ENCODE data around the gene OPCML.

Gene OPCML

DNA sequence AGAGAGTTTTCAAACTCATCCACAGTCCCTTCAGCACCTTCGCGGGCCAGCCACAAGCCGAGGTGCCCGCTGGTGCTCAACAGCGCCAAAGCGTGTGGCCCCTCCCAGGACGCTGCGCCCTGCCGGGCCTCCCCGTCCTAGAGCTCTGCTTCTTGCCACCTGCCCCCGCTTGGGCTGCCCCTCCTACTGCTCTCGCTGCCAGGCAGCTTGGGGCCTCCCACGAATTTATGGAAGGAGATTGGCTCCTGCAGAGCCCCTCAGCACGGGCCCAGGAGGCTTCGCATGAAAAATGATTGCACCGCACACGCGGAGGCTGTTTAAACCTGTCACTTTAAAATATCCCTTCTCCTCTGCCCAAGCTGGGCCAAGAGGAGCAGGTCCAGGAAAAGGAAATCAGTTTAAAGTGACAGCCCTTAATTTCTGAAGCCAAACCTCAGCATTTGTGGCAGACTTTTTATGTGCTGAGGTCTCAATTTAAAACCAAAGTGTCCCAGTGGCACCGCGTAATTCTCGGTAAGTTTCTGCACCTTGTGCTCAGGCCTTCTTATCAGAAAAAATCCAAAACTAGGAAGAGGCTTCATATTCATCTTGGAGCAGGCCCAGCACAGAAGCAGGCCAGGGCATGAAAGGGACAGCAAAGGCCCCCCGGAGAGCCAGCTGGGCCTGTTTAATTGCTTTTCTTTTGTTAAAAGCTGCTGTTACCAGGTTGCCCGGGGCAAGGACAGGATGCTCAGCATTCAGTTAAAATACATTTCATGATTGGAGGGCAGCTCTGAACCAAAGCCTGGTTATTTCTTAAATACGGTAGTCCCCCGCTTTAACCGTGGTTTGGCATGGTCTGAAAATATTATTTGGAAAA, 303.6 kb downstream of the OPCML start:
- DNase-seq (ENCODE audit: low spot score): no peak

DNA sequence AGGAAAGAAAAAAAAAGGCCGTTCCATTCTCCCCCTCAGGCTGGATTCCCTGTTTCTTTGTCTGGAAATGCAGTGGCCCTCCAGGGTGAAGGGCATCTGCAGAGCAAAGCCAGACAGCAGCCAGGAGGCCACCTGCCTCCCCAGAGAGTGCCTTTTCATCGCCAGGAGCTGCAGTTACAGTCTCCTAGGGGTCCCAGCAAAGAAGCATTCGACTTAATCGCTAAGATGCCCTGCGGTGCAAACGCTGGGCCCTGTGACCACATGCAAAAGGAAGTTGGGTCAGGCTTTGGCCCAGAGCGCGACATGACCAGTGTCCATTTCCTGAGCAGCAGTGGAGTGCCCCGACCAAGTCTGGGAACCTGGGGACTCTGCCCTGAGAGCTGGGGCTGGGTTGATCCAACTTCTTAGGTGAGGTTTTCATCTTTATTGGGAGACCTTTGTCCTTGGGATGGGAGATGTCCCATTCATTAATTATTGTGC, 304.6 kb downstream of the OPCML start:
- no peak for DNase-seq (ENCODE audit: low spot score)

DNA sequence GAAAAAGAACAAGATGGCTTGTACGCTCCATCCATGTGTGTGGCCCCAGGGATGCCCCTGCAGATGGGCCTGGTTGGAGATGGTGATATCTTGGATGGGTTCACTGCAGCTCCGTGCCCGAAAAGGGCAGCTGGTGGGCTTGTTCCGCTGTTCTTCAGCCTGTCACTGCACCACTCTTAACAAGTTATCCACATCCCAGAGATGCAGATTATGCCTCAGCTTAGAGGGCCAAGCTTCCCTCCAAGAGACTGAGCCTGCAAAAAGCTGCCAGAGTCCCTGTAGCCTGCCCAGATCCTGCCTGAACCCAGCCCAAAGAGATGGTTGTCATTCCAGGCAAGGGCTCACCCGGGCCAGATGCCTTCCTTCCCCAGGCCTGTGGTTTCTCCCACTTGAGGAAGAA, 308.0 kb downstream of the OPCML start:
- no peak for DNase-seq (ENCODE audit: low spot score)

DNA sequence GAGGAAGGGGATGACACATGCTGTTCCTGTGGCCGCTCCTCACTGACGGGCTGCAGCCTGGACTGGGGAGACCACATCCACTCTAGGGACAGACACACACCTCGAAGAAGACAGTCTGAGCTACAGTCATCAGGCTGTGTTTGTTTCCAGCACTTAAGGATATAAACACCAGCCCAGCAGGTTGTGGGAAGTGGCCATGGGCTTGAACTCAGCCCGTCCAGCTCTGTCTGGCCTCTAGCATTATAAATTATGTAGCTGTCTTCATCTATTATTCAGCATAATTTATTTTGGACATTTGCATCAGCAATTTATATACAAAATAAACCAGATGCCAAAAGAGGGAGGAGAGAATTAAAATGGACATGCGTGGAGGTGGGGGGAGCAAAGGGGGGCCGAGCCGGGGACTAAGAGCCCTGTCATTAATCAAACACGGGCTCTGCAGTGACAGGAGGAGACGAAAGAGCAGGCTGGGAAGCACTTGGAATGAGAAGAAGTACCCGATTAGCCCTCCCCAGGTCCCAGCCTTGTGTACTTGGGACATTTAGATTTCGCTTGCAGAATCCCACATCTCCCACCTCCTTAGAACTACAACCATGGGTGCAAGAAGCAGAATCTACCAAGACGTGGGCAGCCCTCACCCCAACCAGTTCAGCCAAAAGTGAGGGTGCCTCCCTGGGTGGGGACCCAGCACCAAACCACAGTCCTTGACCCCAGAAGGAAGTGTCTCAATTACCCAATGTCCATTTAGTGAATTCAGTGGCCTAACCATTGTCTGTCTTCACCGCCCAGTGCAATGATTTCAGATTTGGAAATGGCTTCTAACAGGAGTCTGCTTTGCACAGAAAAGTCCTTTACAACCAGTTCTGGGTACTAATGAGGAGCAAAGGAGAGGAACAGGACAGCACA, 309.6 kb downstream of the OPCML start:
- no peak for DNase-seq (ENCODE audit: low spot score)

DNA sequence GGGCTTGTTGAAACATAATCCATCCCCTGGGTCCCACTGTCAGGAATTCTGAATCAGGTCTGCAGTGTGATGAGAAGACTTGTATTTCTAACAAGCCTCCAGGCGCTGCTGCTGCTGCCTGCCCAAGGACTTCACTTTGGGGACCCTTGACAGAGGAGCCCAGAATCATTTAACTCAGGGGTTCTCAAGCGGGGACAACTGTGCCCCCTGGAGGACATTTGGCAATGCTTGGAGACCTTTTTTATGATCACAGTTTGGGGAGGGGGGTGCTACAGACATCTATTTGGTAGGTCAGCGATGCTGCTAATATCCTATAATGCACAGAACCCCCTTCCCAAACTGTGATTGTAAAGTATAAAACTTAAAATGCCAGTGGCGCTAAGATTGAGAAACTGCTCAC, 312.8 kb downstream of the OPCML start:
- no peak for DNase-seq (ENCODE audit: low spot score)

DNA sequence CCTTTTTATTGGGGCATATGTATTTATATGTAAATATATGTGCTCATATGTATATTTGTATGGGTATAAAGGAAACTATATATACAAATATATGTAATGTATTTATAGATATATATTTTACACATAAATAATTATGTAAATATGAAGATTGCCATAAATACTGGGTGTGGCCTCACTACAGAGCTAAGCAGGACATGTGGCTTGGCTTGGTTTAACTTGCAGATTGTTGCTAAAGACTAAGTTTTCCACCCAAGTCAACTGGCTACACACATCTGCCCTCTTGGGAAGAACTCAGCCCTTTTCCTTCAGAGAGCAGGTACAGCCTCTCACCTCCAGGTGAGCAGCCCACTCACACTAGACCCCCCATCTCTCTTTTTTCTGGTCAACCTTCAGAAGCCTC, 315.5 kb downstream of the OPCML start:
- DNase-seq (ENCODE audit: low spot score): no peak

DNA sequence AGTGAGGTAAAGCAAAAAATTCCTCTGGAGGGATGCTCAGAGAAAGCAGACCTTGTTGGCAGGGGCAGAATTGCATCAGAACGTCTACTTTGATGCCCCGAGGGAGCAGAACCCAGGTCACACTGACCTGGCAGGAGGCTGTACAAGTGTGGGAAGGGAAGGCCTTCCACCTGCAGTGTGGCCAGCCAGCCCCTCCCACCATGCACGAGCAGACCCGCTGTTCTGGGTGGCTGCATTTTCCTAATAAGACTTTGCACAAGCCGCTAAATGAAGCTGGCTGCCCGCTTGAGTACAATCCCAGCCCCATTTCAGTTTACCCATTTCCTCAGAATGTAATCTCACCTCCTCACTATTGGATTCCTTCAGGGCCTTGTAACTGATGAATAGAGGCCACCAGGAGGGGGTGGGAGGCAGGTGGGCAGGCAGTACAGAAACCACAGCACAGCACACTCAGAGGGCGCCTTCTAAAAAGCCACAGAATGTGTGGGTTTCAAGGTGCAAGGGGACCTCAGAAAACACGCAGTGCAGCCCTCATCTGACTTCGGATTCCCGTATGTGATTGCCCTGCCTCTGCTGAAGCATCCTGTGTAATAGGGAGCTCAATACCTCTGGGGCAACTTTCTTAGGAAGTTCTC, 316.6 kb downstream of the OPCML start:
- no peak for DNase-seq (ENCODE audit: low spot score)

DNA sequence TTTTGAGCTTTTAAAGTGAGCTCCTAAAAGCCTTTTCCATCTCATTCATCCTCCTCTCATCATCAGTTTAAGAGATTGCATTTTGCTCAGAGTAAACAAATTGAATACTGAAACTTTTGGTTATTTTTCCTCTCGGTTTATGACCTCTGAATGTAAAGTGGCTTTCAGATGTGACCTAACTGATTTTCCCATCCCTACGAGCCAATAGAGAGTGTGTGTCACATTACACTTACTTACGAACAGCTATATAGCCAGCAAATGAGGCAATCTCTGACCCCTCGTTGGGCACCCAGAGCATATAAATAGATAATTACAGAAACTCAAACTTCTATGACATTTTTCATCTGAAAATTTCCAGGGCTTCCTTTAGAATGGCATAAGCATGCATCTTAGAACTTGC, 317.7 kb downstream of the OPCML start:
- DNase-seq (ENCODE audit: low spot score): no peak

DNA sequence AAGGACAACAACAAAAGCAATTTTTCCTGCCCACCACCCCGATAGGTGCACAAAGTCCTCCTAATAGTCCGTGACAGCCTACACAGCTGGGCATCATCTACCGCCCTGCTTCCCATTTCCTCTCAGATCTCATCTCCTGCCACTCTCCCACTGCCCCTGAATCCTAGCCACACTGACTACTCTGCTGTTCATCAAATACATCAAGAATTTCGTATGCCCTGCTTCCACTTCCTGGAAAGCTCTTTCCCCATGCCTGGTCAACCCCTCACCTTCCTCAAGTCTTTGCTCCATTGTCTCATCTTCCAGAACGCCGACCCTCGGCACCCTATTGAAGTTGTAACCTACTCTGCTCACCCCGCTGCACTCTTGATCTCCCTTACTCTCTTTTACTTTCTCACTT, 320.1 kb downstream of the OPCML start:
- DNase-seq (ENCODE audit: low spot score): no peak

DNA sequence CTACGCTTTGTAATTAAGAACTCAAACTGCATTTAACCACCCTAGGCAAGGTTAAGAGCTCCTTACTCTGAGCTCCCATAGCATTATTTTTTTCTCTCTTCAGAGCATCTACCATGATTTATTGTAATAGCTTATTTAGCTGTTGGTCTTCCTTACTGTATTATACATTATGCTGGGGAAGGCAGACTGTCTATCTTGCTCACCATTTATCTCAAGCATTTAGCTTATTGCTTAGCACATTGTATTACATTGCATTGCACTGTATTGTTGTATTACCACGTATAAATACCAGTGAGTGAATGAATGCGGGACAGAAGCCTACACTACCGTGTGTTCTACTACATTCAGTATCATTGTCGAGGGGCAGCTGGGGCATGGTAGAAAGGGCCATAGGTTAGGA, 324.3 kb downstream of the OPCML start:
- no peak for DNase-seq (ENCODE audit: low spot score)

DNA sequence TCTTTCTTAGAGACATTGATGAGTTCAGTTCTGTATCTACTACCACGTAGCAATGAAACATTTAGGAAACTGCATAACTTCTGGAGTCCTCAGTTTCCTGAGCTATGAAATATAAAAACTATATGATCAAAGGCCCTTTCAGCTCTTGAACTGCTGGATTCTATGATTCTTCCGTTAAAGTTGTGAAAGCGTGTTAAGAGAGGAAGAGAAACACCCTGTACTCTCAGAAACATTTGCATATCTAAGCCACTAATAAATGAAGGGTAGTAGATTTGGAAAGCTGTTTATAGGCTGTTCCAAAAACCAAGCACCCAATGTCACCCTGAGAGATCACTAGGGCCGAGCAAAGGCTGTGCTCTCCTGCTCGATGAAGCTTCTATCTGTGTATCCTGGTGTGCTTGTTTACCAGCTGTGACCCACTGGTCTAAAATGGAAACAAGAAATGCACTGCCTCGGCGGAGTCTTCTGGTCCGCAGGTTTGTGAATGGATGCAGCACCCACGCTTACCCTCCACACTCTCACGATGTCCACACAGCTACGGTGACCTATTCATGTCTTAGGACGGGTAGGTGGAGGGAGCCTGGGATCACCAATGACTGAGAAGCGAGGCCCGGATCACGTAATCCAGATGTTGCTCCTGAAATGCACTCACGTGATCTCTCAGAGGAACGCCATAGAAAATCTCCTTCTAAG, 325.8 kb downstream of the OPCML start:
- DNase-seq (ENCODE audit: low spot score): no peak

DNA sequence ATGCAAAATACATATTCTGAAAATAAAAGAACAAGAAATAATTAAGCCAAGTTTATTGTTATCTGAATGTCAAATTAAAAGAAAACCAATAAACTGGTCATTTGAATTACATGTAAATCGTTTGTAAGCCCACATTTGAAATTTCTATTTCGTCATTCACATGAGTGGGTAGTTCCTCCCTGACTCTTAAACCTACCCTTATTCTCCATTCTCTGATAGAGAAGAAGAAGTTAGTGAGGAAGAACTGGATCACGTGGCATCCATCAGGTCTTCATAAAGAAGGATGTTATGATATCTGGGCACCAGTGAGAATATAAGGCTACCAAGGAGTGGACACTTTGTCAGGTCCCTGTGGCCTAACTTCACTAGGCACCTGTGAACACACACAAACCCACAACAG, 328.1 kb downstream of the OPCML start:
- no peak for DNase-seq (ENCODE audit: low spot score)

DNA sequence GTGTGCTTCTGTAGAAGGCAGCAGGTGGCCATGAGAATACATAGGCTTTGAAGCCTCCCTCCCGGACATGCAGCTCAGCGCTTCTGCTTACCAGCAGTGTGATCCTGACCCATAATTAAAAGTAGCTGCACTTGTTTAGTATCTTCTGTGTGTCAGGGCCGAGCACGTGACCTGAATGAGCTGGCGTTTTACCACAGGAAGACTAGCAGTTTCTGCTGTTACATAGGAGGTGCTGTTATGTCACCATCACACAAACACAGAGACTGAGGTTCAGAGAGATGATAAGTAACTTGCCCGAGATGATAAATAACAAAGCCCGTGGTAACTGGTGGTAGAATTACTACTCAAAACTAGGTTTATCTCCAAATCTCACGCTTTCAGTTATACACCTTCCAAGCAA, 329.5 kb downstream of the OPCML start:
- no peak for DNase-seq (ENCODE audit: low spot score)

DNA sequence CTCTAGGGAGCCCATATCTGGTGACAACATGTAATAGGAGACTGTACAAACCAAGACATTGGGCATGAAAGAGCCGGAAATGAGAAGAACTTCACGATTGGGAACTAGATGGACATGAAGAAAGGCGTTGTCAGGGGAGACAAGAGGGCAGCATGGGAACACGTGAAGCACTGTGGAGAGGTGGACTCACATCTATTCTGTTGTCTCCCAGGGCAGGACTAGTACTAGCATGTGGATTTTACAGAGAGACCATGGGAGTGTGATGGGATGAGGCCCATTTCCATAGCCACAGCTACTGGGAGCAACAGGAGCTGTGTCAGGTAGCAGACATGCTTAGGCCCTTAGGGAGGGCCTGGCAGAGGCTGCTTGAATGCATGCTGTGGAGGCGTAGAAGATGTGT, 333.9 kb downstream of the OPCML start:
- DNase-seq (ENCODE audit: low spot score): no peak

DNA sequence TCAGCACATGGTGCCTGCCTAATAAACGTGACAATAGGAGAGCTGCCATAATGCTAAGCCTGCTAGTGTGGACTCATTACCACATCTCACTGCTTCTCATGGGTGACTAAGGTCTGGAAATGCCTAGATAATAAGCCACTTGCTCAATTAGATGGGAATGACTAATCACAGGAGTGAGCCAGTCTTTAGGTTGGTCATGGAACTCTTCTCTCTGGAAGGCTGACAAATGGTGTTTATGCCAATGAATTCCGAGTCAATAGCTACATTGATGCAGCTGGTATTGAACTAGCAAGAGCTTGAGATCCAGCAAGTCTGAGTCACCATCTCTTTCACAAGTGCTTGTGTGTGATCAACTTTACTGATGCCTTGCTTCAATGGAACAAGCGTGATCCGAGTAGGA, 334.9 kb downstream of the OPCML start:
- DNase-seq (ENCODE audit: low spot score): no peak

DNA sequence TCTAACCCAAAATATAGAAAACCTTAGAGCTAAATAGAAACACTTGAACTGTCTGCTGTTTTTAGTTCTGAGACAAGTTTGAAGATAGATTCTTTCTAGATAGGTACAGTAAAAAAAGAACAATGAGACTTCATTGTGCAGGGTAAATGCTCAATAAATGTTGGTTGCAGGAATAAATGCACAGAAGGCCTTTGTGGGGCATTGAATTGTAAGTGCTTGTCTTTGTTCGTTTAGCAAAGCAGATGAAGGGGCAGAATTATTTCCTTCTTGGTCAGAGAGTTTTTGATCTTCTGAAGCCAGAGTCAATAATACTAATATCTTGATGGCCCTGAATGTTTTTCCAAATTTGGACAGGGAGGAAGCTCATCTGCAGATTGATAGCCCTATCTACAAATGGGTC, 340.4 kb downstream of the OPCML start:
- DNase-seq (ENCODE audit: low spot score): no peak

DNA sequence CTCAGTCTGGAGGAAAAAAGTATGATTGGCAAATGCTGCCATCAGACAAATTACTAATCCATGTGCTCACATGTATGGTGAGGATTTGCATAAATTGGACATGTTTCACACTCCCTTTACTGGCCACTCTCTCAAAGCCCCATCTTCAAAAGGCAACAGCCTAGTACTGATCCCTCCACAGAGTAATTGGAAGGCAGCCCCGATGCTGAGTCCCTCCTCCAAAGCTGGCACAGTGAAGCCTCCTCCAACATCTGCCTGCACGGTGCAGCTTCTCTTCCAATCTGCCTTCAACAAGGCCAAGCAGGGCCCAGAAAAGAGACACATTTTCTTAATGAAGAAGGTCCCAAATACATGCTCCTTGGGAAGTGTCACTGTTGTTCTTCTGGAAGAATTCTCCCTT, 350.6 kb downstream of the OPCML start:
- no peak for DNase-seq (ENCODE audit: low spot score)

DNA sequence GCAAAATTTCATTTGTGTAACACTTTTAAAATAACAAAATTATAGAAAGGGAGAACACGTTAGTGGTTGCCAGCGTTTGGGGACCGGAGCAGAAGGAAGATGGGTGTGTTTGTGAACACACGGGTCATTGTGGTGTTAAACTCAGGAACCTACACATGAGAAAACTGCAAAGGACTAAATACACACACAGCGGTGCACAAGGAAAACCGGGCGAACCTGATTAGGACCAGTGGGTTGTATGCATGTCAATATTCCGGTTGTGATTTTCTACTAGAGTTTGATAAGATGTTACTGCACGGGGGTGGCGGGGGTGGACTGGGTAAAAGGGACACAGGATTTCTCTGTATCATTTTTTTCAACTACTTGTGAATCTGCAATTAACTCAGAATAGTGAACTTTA, 351.2 kb downstream of the OPCML start:
- no peak for DNase-seq (ENCODE audit: low spot score)

DNA sequence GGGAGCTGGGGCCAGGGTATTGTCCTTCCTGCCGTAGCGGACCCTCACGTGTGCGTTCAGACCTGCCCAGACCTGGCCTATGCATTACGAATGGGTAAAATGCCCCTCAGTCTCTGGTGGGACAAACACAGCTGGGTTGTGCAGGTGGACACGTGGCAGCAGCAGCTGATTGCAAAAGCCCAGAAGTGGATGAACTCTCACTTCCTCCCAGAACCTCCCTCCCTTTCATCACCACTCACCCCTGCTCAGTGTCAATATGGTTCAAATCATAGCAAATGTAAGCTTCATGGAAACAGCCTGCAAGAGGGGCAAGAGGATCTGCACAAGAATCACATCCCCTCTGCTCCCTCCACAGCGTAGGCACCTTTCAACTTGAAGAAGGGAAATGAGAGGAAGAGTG, 352.1 kb downstream of the OPCML start:
- DNase-seq (ENCODE audit: low spot score): no peak

DNA sequence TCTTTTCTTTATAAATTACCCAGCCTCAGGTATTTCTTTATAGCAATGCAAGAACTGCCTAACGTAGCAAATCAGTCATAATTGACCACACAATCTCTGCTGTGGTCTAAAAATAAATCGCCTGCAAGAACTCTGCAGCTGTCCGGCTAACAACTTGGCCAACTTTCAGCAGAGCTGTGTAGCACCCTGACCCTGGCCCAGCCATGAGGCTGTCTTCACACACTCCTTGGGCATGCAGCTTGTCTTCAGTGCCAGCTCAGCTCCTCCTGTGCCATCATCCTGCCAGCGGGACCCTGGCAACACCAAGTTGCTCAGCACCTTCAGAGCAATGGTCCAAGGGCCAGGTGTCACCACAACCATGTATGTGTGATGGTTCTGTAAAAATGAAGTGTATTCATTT, 355.6 kb downstream of the OPCML start:
- DNase-seq (ENCODE audit: low spot score): no peak

DNA sequence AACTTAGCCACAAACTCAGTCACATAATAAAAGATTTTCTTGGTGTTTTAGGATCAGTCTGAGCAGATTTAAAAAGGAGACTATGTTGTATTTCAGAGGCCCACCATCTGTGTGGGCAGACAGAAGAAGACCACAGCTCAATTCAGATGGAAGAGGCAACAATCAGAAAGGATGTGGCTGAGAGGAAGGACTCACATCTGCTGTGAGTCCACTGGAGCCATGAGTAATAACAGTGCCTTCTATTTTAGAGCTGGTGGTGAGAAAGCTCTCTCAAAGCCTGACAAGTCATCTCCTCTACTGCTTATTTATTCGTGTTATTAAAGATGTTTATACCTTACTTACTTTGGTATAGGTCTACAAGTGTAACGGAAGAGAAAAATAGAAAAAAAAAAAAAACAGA, 357.2 kb downstream of the OPCML start:
- no peak for DNase-seq (ENCODE audit: low spot score)

DNA sequence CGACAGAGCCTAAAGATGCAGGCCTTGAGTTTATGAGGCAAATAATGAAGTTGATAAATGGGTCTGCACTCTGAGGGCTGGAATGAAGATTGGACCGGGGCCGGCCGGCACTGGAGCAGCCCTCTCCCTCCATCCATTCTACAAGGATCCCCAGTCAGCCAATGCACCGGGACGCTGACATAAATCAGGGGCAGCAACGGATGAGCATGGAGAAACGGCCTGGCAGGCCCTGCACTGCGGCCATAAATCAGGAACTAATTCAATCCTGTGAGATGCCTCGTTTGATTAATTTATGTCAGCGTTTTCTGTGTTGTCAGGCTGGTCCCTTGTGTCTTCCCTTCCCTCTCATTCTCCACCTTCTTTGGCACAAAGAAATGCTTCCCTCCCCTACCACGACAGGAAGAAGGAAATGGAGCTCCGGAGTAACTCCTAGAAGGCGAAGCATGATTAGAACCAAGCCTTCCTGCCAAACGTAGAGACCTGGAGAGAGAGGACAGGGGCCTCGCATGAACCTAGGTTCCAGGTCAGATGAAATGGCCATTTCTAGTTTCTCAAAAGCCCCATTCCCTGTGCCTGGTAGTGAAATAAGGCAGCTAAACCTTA, 358.4 kb downstream of the OPCML start:
- DNase-seq (ENCODE audit: low spot score): no peak

Measured in D341Med (cell line).